GM19193 (cell line): ENCODE measurements around the gene ATM.

Experiments used
- POLR2A ChIP-seq: IDR thresholded peaks from 4 replicates; pipeline ENCODE4 v1.6.1; 2011; ENCODE audit not compliant: insufficient read depth, insufficient read length; ENCODE audit errors: extremely low read depth

ATM gene

DNA sequence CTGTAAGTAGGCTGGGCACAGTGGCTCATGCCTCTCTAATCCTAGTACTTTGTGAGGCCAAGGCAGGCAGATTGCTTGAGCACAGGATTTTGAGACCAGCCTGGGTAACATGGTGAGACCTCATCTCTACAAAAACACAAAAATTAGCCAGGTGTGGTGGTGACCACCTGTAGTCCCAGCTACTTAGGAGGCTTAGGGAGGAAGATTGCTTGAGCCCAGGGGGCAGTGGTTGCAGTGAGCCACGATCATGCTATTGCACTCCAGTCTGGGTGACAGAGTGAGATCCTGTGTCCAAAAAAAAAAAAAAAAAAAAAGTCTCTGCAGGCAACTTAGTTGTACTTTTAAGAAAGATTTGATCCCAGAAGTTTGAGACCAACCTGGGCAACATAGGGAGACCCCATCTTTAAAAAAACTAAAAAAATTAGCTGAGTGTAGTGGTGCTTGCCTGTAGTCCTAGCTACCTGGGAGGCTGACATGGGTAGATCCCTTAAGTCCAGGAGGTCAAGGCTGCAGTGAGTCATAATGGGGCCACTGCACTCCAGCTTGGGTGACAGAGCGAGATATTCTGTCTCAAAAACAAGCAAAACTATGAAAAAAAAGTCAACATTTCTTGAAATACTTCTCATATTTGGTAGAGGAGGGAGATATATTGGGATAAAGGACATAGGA is 10.5 kb downstream of the ATM start:
- TF ChIP-seq POLR2A = no peak

DNA sequence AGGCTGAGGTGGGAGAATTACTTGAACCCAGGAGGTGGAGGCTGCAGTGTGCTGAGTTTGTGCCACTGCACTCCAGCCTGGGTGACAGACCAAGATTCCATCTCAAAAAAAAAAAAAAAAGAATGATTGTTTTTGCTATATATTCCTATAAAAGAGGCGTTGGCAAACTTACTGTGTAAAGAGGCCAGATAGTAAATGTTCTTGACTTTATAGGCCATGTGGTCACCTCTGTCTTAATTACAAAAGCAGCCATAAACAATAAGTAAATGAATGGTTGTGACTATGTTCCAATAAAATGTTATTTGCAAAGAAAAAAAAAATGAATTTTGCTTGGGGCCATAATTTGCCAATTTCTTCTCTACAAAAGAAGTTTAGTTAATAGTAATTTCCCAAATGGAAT is 12.3 kb downstream of the ATM start:
- no peak for TF ChIP-seq POLR2A

DNA sequence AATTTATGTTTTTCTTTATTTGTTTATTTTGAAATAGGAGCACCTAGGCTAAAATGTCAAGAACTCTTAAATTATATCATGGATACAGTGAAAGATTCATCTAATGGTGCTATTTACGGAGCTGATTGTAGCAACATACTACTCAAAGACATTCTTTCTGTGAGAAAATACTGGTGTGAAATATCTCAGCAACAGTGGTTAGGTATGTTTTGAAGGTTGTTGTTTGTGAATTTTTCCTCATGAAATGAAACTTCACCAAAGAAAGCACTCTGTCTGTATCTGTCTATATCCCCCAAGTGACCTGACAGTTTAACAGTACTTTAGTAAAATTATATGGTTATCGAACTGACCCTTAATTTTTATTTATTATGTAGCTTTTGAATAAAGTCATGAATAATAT is 12.8 kb downstream of the ATM start:
- no peak for TF ChIP-seq POLR2A

DNA sequence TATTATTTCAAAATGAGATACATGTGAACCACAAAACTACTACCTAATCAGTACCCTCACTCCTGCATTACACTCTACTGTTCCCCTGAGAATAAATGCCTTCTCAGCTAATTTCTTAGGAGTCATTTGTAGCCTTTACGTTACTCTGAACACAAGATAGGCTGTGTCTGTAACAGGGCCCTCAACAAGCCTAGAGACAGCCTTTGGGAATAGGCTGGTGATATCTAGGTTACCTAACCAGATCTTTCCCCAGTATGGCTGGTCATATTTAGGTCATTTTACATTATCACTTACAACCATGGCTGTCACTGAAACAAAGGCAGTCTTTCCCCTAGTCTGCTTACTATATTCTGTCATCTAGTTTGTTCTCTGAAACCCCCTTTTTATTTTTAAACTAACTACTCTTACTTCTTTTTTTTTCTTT is 14.2 kb downstream of the ATM start:
- no peak for TF ChIP-seq POLR2A

DNA sequence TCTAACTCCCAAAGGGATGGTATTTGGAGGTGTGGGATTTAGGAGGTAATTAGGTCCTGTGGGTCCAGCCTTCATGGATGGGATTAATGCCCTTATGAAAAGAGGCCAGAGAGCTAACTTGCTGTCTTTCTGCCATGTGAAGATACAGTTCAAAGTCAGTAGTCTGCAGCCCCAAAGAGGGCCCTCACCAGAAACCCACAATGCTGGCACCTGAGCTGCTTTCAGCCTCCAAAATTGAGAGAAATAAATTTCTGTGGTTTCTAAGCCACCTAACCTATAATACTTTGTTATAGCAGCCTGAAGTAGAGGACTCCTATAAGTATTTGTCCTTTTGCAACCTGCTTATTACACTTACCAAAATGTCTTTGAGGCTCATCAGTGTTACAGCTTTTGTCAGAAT is 16.2 kb downstream of the ATM start:
- TF ChIP-seq POLR2A = no peak

DNA sequence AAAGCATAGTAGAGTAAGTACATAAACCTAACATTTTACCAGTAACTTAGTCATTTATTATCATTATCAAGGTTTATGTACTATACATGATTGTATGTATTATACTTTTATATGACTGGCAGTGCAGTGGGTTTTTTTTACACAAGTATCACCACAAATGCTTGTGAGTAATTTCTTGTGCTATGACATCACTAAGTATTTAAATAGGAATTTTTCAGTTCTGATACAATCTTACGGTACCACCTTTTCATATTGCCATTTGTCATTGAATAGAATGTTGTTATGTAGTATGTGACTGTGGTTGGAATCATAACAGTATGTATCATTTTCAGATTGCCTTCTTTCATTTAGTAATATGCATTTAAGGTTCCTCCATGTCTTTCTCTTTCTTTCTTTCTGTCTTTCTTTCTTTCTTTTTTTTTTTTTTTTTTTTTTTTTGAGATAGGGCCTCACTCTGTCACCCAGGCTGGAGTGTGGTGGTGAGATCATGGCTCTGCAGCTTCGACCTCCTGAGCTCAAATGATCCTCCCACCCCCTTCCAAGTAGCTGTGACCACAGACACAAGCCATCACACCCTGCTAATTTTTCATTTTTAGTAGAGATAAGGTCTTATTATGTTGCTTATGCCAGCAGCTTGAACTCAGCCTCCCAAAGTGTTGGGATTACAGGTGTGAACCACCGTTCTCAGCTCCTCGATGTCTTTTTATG is 18.6 kb downstream of the ATM start:
- no peak for TF ChIP-seq POLR2A

DNA sequence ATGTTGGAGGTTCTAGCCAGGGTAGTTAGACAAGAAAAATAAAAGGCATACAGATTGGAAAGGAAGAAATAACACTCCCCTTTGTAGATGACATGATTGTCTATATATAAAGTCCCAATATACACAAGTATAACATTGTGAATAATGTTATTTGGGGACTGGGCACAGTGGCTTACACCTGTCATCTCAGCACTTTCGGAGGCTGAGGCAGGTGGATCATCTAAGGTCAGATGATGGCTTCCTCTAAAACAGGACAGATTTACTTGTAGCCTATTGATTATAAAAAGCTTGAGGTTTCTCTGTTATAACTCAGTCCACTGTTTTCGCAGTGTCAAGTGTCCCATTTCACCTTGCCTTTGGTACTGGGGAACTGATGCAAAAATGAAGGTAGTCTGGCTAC is 19.6 kb downstream of the ATM start:
- no peak for TF ChIP-seq POLR2A

DNA sequence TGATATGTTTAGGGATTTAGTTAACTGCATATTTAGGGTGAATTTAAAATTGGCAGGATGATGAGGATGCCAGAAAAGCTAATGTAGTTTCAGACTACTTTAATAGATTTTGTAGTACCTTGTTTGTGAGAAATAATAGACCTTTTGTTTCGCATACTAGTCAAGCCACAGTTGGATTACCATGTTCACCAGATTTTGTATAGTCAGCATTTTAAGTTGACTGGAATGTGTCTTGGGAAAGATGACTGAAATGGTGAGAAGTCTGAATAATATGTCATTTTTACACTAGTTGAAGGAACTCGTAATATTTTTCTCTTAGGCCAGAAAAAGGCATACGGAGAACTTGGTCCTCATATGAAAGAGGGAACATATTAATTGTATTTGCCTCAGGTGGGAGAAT is 23.4 kb downstream of the ATM start:
- no peak for TF ChIP-seq POLR2A

DNA sequence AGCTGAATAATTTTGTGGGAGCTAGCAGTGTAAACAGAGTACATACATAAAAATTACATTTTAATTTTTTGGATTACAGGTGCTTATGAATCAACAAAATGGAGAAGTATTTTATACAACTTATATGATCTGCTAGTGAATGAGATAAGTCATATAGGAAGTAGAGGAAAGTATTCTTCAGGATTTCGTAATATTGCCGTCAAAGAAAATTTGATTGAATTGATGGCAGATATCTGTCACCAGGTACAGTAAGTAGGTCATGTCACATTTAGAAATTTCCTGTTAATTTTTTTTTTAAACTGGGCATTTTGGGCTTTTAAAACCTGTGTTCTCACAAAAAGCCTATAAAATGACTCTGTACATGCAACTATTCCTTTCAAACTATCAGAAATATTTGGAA is 24.0 kb downstream of the ATM start:
- no peak for TF ChIP-seq POLR2A

DNA sequence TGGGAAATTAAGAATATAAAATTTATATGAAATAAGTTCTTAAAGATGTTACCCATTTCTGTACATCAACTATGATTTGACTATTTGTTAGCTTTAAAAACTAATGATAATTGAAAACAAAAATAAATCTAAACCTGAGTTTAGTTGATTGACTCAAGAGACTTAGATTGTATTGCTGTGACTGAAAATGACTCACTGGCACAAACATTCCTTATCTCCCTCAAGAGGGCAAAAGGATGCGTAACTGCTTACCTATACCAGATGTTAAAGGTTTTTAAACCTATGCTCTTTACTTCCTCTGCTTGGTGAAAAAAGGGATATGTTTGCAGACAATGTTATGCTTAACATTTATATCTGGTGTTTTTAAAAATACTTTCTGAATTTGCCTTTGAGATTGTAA is 30.3 kb downstream of the ATM start:
- no peak for TF ChIP-seq POLR2A

DNA sequence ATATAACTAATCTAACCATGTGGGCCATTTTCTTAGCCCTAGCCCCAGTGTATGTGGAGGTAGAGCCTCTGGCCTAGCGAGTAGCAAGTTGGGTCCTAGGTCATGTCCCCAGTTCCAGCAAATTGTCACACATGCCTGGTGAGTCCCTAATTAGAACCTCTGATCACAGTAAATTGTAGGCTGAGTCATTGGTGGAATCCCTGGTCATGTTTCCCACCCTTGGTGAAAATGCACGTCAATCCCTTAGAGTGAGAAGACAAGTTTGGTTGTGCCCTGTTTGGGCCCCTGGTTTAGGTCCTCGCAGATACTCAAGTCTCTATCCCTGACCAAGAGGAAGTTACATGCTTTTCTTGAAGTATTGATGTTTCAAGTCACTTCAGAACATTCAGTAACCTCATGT is 46.7 kb downstream of the ATM start:
- no peak for TF ChIP-seq POLR2A

DNA sequence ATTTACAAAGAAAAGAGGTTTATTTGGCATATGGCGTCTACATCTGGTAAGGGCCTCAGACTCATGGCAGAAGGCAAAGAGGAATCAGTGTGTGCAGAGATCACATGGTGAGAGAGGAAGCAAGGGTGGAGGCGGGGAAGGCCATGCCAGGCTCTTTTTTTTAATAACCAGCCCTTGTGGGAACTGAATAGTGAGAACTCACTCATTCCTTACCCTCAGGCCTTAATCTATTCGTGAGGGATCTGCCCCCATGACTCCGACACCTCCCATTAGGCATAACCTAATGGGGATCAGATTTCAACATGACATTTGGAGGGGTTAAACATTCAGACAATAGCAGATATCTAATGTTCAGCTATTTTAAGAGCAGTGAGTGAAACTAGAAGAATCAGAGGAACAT is 55.7 kb downstream of the ATM start:
- TF ChIP-seq POLR2A = no peak

DNA sequence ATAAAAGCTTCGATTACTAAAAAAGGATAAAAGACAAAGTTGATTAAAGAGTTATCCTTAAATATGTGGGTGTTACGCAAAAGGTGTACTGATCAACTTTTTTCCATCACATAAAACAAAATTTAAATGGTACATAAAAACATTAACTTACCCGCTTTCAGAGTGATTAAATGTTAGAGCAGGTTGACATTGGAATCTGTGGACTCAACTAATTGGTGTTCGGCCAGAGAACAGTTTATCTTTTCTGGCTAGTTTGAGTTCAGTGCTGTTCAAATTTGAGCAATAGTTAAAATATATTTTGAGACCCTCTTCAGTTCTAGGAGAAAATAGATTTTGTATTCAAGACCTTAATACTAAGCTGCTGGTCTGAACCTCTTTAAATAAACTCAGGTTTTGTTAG is 56.1 kb downstream of the ATM start:
- TF ChIP-seq POLR2A = no peak

DNA sequence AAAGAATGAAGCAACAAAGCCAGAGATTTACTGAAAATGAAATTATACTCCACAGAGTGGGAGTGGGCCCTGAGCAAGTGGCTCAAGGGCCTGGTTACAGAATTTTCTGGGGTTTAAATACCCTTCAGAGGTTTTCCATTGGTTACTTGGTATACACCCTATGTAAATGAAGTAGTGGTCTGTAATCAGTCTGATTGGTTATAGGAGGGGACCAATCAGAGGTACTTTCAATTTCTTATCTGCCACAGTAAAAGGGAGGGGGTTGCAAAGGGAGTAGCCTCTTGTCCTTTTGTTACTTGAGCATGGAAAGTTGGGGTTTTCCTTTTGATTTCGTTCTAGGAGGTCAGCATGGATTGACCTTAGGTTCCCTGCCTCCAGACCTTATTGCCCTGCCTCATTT is 63.5 kb downstream of the ATM start:
- TF ChIP-seq POLR2A = no peak

DNA sequence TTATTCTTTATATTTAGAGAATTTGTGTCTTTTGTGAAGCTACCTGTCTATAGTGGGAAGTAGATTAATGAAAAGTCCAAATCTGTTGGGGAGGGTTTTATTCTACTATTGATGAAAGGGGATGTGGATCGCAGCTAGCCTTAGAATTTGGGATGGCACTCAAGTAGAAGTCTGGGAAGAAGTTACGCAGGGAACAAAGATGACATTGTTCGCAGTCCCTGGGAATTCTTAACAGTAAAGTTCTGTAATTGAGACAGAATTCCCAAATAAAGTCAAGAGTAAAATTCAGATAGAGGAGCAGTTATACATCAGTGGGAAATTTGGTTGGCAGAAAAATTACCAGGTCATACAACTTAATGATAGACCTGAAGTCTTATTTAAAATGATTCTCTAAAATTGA is 64.1 kb downstream of the ATM start:
- no peak for TF ChIP-seq POLR2A

DNA sequence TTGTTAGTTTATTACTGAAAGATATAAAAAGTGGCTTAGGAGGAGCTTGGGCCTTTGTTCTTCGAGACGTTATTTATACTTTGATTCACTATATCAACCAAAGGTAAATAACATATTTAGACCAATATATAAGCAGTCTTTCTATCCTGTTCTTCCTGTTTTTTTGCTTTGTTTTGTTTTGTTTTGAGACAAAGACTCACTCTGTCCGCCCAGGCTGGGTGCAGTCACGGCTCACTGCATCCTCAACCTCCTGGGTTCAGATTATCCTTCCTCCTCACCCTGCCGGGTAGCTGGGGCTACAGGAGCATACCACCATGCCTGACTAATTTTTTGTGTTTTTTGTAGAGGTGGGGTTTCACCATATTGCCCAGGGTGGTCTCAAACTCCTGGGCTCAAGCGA is 66.8 kb downstream of the ATM start:
- no peak for TF ChIP-seq POLR2A
